Activated CD4-positive, alpha-beta T cell treated with anti-CD3 and anti-CD28 coated beads, Interleukin-2, amount 10 ng/mL, durations not matched to agents 7 days and 5 days (primary cell): ENCODE measurements around the gene EPGN. TPM values are rescaled to one million over a fixed set of nuclear protein-coding genes. Genes with fewer than 3 reads are reported as not detected.

Source experiments
- CTCF ChIA-PET: fragments of 350-600 bp; sonication (Branson Sonifier 250); formaldehyde crosslinking; loops from one replicate; lab custom pipeline; 2021; ENCODE audit warnings: antibody characterized with exemption; lab: Charles Lee
- POLR2A ChIA-PET: fragments of 350-600 bp; sonication (Branson Sonifier 250); formaldehyde crosslinking; loops from one replicate; lab custom pipeline; 2021; ENCODE audit warnings: antibody characterized with exemption; lab: Charles Lee
- DNase-seq: peaks from one replicate; pipeline ENCODE4 v3.0.0-alpha.2; 2020
- H3K27ac Mint-ChIP-seq: one replicate; pipeline ENCODE4 v1.8.0; 2021; ENCODE audit warnings: mild to moderate bottlenecking, moderate library complexity, mixed read lengths
- H3K27me3 Mint-ChIP-seq: one replicate; pipeline ENCODE4 v1.8.0; 2021; ENCODE audit warnings: mixed read lengths
- H3K36me3 Mint-ChIP-seq: one replicate; pipeline ENCODE4 v1.8.0; 2021; ENCODE audit warnings: low read depth, mixed read lengths
- H3K4me1 Mint-ChIP-seq: one replicate; pipeline ENCODE4 v1.8.0; 2021; ENCODE audit warnings: mixed read lengths
- H3K4me3 Mint-ChIP-seq: one replicate; pipeline ENCODE4 v1.8.0; 2021; ENCODE audit warnings: mild to moderate bottlenecking, moderate library complexity, mixed read lengths
- H3K9me3 Mint-ChIP-seq: one replicate; pipeline ENCODE4 v1.8.0; 2021; ENCODE audit warnings: mixed read lengths
- total RNA-seq, 2 experiments: library from RNA; stranded (reverse); gene quantifications; one replicate each; pipeline ENCODE4 v1.2.3, GENCODE V29; 2021

Gene EPGN
- total RNA-seq, 2 experiments from 2014 or later: 0.23 to 0.67 TPM

GRCh38 chr4:74287791-74288190, 20.5 kb upstream of the EPGN start:
- POLR2A ChIA-PET: no interaction called here
- CTCF ChIA-PET: no interaction called here
- H3K27ac Mint-ChIP-seq: no peak overlapping the region
- H3K27me3 Mint-ChIP-seq: no peaks in the 10 kb centered on the region
- no peaks in the 10 kb centered on the region for H3K9me3 Mint-ChIP-seq
- no peak for DNase-seq
- H3K4me1 Mint-ChIP-seq: no peaks in the 10 kb centered on the region
- no peaks in the 10 kb centered on the region for H3K36me3 Mint-ChIP-seq
- no peak overlapping the region for H3K4me3 Mint-ChIP-seq

- Mint-ChIP-seq H3K27me3 (no peaks in the 10 kb centered on the region), H3K4me3 (no peak overlapping the region), H3K9me3 (no peaks in the 10 kb centered on the region), H3K27ac (no peak overlapping the region), H3K36me3 (no peaks in the 10 kb centered on the region), H3K4me1 (no peaks in the 10 kb centered on the region)
- DNase-seq: no peak
- POLR2A ChIA-PET: no interaction called here
- CTCF ChIA-PET: no interaction called here
Observed at GRCh38 chr4:74291471-74291870, 16.8 kb upstream of the EPGN start.

GRCh38 chr4:74292111-74292870, 16.0 kb upstream of the EPGN start:
- Mint-ChIP-seq H3K4me3 (no peak overlapping the region), H3K4me1 (no peaks in the 10 kb centered on the region), H3K9me3 (no peaks in the 10 kb centered on the region), H3K27ac (no peak overlapping the region), H3K27me3 (no peaks in the 10 kb centered on the region), H3K36me3 (no peaks in the 10 kb centered on the region)
- POLR2A ChIA-PET: no interaction called here
- CTCF ChIA-PET: no interaction called here
- DNase-seq: no peak

GRCh38 chr4:74293558-74293957, 14.7 kb upstream of the EPGN start:
- H3K4me3 Mint-ChIP-seq: no peak overlapping the region
- no peak for DNase-seq
- no peak overlapping the region for H3K27ac Mint-ChIP-seq
- H3K9me3 Mint-ChIP-seq: no peaks in the 10 kb centered on the region
- no peaks in the 10 kb centered on the region for H3K4me1 Mint-ChIP-seq
- no peaks in the 10 kb centered on the region for H3K27me3 Mint-ChIP-seq
- ChIA-PET CTCF (interaction anchor here (0.5 kb wide), 1 partner anchor 211 kb away, joined by 4 read pairs; no protein-coding TSS in a partner anchor), POLR2A (no interaction called here)
- H3K36me3 Mint-ChIP-seq: no peaks in the 10 kb centered on the region

GRCh38 chr4:74294681-74295080, 13.6 kb upstream of the EPGN start:
- H3K36me3 Mint-ChIP-seq: no peaks in the 10 kb centered on the region
- no peak for DNase-seq
- H3K4me1 Mint-ChIP-seq: no peaks in the 10 kb centered on the region
- ChIA-PET CTCF (no interaction called here), POLR2A (no interaction called here)
- no peak overlapping the region for H3K4me3 Mint-ChIP-seq
- H3K9me3 Mint-ChIP-seq: no peaks in the 10 kb centered on the region
- no peaks in the 10 kb centered on the region for H3K27me3 Mint-ChIP-seq
- no peak overlapping the region for H3K27ac Mint-ChIP-seq

- H3K4me3 Mint-ChIP-seq: no peak overlapping the region
- CTCF ChIA-PET: interaction anchor here (1.1 kb wide), 1 partner anchor 17 kb away, joined by 4 read pairs; no protein-coding TSS in a partner anchor
- DNase-seq: no peak
Observed at GRCh38 chr4:74297539-74297938, 10.7 kb upstream of the EPGN start.

GRCh38 chr4:74304095-74304625, 4.1 kb upstream of the EPGN start:
- Mint-ChIP-seq H3K4me1 (peaks cover 9% of the 10 kb centered on the region), H3K27me3 (no peaks in the 10 kb centered on the region), H3K27ac (no peak overlapping the region), H3K36me3 (no peaks in the 10 kb centered on the region), H3K9me3 (no peaks in the 10 kb centered on the region), H3K4me3 (no peak overlapping the region)
- ChIA-PET CTCF (interaction anchor here (0.8 kb wide), 1 partner anchor 8 kb away, joined by 3 read pairs; no protein-coding TSS in a partner anchor), POLR2A (no interaction called here)
- DNase-seq: no peak

More at GRCh38 chr4:74297539-74297938, 10.7 kb upstream of the EPGN start:
- Mint-ChIP-seq H3K36me3 (no peaks in the 10 kb centered on the region), H3K27me3 (no peaks in the 10 kb centered on the region), H3K4me1 (no peaks in the 10 kb centered on the region), H3K27ac (no peak overlapping the region), H3K9me3 (no peaks in the 10 kb centered on the region)
- POLR2A ChIA-PET: interaction anchor here (0.6 kb wide), 1 partner anchor 670 kb away, joined by 4 read pairs; no protein-coding TSS in a partner anchor

- Mint-ChIP-seq H3K9me3 (no peaks in the 10 kb centered on the region), H3K27me3 (no peaks in the 10 kb centered on the region), H3K4me1 (peaks cover 12% of the 10 kb centered on the region), H3K36me3 (no peaks in the 10 kb centered on the region), H3K27ac (no peak overlapping the region), H3K4me3 (no peak overlapping the region)
- ChIA-PET POLR2A (no interaction called here), CTCF (no interaction called here)
- DNase-seq: no peak
Observed at GRCh38 chr4:74305000-74305399, 3.3 kb upstream of the EPGN start.

GRCh38 chr4:74307170-74307569, 1.1 kb upstream of the EPGN start:
- POLR2A ChIA-PET: no interaction called here
- CTCF ChIA-PET: interaction anchor here (0.8 kb wide), 1 partner anchor 91 kb away, joined by 4 read pairs; no protein-coding TSS in a partner anchor
- H3K36me3 Mint-ChIP-seq: no peaks in the 10 kb centered on the region
- no peak overlapping the region for H3K4me3 Mint-ChIP-seq
- no peaks in the 10 kb centered on the region for H3K27me3 Mint-ChIP-seq
- H3K27ac Mint-ChIP-seq: no peak overlapping the region
- no peaks in the 10 kb centered on the region for H3K9me3 Mint-ChIP-seq
- DNase-seq: no peak
- H3K4me1 Mint-ChIP-seq: peaks cover 12% of the 10 kb centered on the region

- Mint-ChIP-seq H3K9me3 (no peaks in the 10 kb centered on the region), H3K36me3 (no peaks in the 10 kb centered on the region), H3K27me3 (no peaks in the 10 kb centered on the region), H3K27ac (no peak overlapping the region), H3K4me1 (peaks cover 12% of the 10 kb centered on the region), H3K4me3 (no peak overlapping the region)
- POLR2A ChIA-PET: no interaction called here
- no peak for DNase-seq
- CTCF ChIA-PET: interaction anchor here (0.8 kb wide), 1 partner anchor 79 kb away, joined by 3 read pairs; no protein-coding TSS in a partner anchor
Observed at GRCh38 chr4:74309223-74309622, 953 bp downstream of the EPGN start.

GRCh38 chr4:74311696-74312313, 3.5 kb downstream of the EPGN start:
- no peaks in the 10 kb centered on the region for H3K36me3 Mint-ChIP-seq
- CTCF ChIA-PET: no interaction called here

GRCh38 chr4:74314329-74314728, 6.1 kb downstream of the EPGN start:
- H3K27me3 Mint-ChIP-seq: no peaks in the 10 kb centered on the region
- DNase-seq: no peak
- no peak overlapping the region for H3K27ac Mint-ChIP-seq
- no peak overlapping the region for H3K4me3 Mint-ChIP-seq
- peaks cover 3% of the 10 kb centered on the region for H3K4me1 Mint-ChIP-seq
- CTCF ChIA-PET: interaction anchor here (0.8 to 1.6 kb wide), 2 partner anchors 16 to 86 kb away, joined by 4 read pairs; no protein-coding TSS in a partner anchor
- POLR2A ChIA-PET: no interaction called here
- no peaks in the 10 kb centered on the region for H3K9me3 Mint-ChIP-seq
- no peaks in the 10 kb centered on the region for H3K36me3 Mint-ChIP-seq

More at GRCh38 chr4:74311696-74312313, 3.5 kb downstream of the EPGN start:
- POLR2A ChIA-PET: no interaction called here
- H3K9me3 Mint-ChIP-seq: no peaks in the 10 kb centered on the region
- peaks cover 12% of the 10 kb centered on the region for H3K4me1 Mint-ChIP-seq
- H3K4me3 Mint-ChIP-seq: no peak overlapping the region
- no peaks in the 10 kb centered on the region for H3K27me3 Mint-ChIP-seq
- no peak overlapping the region for H3K27ac Mint-ChIP-seq
- DNase-seq: peak; percentile 60

- H3K4me3 Mint-ChIP-seq: no peak overlapping the region
- no peaks in the 10 kb centered on the region for H3K36me3 Mint-ChIP-seq
- H3K27me3 Mint-ChIP-seq: no peaks in the 10 kb centered on the region
- H3K4me1 Mint-ChIP-seq: no peaks in the 10 kb centered on the region
- no peak overlapping the region for H3K27ac Mint-ChIP-seq
- H3K9me3 Mint-ChIP-seq: no peaks in the 10 kb centered on the region
- POLR2A ChIA-PET: no interaction called here
- CTCF ChIA-PET: interaction anchor here (0.8 to 1.6 kb wide), 2 partner anchors 17 to 87 kb away, joined by 4 read pairs; no protein-coding TSS in a partner anchor
- DNase-seq: no peak
Observed at GRCh38 chr4:74314944-74315343, 6.7 kb downstream of the EPGN start.
